H1 (cell line): ENCODE results near the gene ITGAV. TPM values are rescaled to one million over a fixed set of nuclear protein-coding genes. Genes with fewer than 3 reads are reported as not detected.

ENCODE experiments used
- CBX5 ChIP-seq: fragments of 300-800, 300-1000 bp; sonication (generic); IDR thresholded peaks from 2 replicates; pipeline ENCODE4 v1.7.1; 2016; ENCODE audit warnings: antibody characterized with exemption, low read length, low read depth
- JUN ChIP-seq: IDR thresholded peaks from 2 replicates; pipeline ENCODE4 v1.6.1; 2011; ENCODE audit warnings: low read depth, mild to moderate bottlenecking, improper control_type of control experiment, low read length
- RAD21 ChIP-seq, 2 experiments: IDR thresholded peaks in 1 of 2; conservative IDR thresholded peaks in 1 of 2; 2 replicates each; pipeline ENCODE4 v1.6.1; 2011; ENCODE audit warnings: low read depth in 2 of 2, low read length in 2 of 2, improper control_type of control experiment in 1 of 2, inconsistent platforms in 1 of 2, mild to moderate bottlenecking in 1 of 2, moderate library complexity in 1 of 2
- RNF2 ChIP-seq: fragments of 200-900, 300-1000 bp; sonication (generic); IDR thresholded peaks from 2 replicates; pipeline ENCODE4 v1.7.1; 2016; ENCODE audit warnings: borderline replicate concordance, low read depth, mild to moderate bottlenecking, antibody characterized with exemption, low read length; ENCODE audit not compliant: poor library complexity, severe bottlenecking; ENCODE audit errors: missing control alignments
- SIN3A ChIP-seq, 2 experiments: IDR thresholded peaks in 1 of 2; conservative IDR thresholded peaks in 1 of 2; 2 replicates each; pipeline ENCODE4 v1.6.1; 2011 to 2012; ENCODE audit warnings: low read length in 2 of 2, improper control_type of control experiment in 1 of 2, low read depth in 1 of 2, mild to moderate bottlenecking in 1 of 2
- SIRT6 ChIP-seq: IDR thresholded peaks from one replicate; pipeline ENCODE4 v1.7.1; 2012; ENCODE audit warnings: low read length, inconsistent platforms
- polyA plus RNA-seq, 7 experiments: library from polyadenylated mRNA; depleted of rRNA in 3 of 7; stranded (reverse) in 5 of 7; unstranded in 2 of 7; fragments of >200 nt in 5 of 7; fragments of 200-250 nt in 2 of 7; gene quantifications; 1 replicate in 5 of 7; 2 replicates in 1 of 7; 4 replicates in 1 of 7; pipeline versions ENCODE4 v1.2.1 to v1.2.3, GENCODE V29; 2011 to 2013; ENCODE audit warnings: missing spikeins in 2 of 7, mixed read lengths in 2 of 7
- total RNA-seq: library from RNA; stranded (reverse); fragmentation: NEBNext Ultra II Directional; extraction: Animal tissue kit (Norgen Biotek cat#: 25700); gene quantifications from 2 replicates; pipeline ENCODE4 v1.2.1, GENCODE V29; 2021

Gene ITGAV
- total and polyA plus RNA-seq, 2 of the 8 experiments (the other 6 are each of a cell fraction or from before 2014, with no cell fraction given), result 11.7 to 42.4 TPM

- no peak for TF ChIP-seq RAD21 (IDR thresholded peaks at IDR 0.05 in 1 of 2, conservative IDR thresholded peaks at IDR 0.05 in 1 of 2; ENCODE audit: low read depth in 2 of 2, low read length in 2 of 2)
- no peak for TF ChIP-seq RNF2
- TF ChIP-seq SIN3A (conservative IDR thresholded peaks at IDR 0.05 in 1 of 2, IDR thresholded peaks at IDR 0.05 in 1 of 2; ENCODE audit: low read depth in 1 of 2, low read length in 2 of 2), result no peak
- no peak for TF ChIP-seq JUN
- no peak for TF ChIP-seq CBX5
- TF ChIP-seq SIRT6, result no peak
These were observed 43.0 kb upstream of the ITGAV start (continued) for GRCh38 chr2:186546846-186547245.
